Type B pancreatic cell (in vitro differentiated cells): ENCODE data around the gene PITHD1. TPM values are rescaled to one million over a fixed set of nuclear protein-coding genes. Genes with fewer than 3 reads are reported as not detected.
"Not testable (repeated sequence)": the region's sequence is repeated elsewhere in the genome, so short reads cannot be mapped to it uniquely, and the experiment has no call there.

ENCODE experiments used
- DNase-seq: peaks from one replicate; pipeline ENCODE4 v3.0.0; 2021; ENCODE audit warnings: mixed read lengths; ENCODE audit not compliant: unreplicated experiment; ENCODE audit errors: extremely low spot score
- H3K27ac Mint-ChIP-seq: 2 replicates; pipeline ENCODE4 v1.8.0; 2021; ENCODE audit warnings: mild to moderate bottlenecking, mixed read lengths
- H3K27me3 Mint-ChIP-seq: 2 replicates; pipeline ENCODE4 v1.8.0; 2021; ENCODE audit warnings: mixed read lengths
- H3K36me3 Mint-ChIP-seq: 2 replicates; pipeline ENCODE4 v1.8.0; 2021; ENCODE audit warnings: mixed read lengths
- H3K4me1 Mint-ChIP-seq: one replicate; pipeline ENCODE4 v1.8.0; 2021; ENCODE audit warnings: mixed read lengths; ENCODE audit not compliant: unreplicated experiment
- H3K4me3 Mint-ChIP-seq: 2 replicates; pipeline ENCODE4 v1.8.0; 2021; ENCODE audit warnings: mild to moderate bottlenecking, mixed read lengths
- H3K9me3 Mint-ChIP-seq: 2 replicates; pipeline ENCODE4 v1.8.0; 2021; ENCODE audit warnings: mixed read lengths
- CTCF ChIP-seq: fragments of 200-600 bp; sonication (generic); conservative IDR thresholded peaks from 2 replicates; pipeline ENCODE4 v1.5.0; 2021; ENCODE audit warnings: antibody characterized with exemption, mild to moderate bottlenecking
- total RNA-seq: library from RNA; stranded (reverse); gene quantifications from 2 replicates; pipeline ENCODE4 v1.2.1, GENCODE V29; 2021; ENCODE audit warnings: low replicate concordance

Gene PITHD1
- total RNA-seq, 1 donor from 2014 or later: 71.1 TPM

GRCh38 chr1:23779826-23780371 lies 1.7 kb downstream of the PITHD1 start:
- Mint-ChIP-seq H3K4me1 (peaks cover 20% of the 10 kb centered on the region), H3K9me3 (no peaks in the 10 kb centered on the region), H3K4me3 (peak overlapping the region; percentile 99), H3K27ac (peak overlapping the region; percentile 92), H3K27me3 (no peaks in the 10 kb centered on the region), H3K36me3 (peaks cover 14% of the 10 kb centered on the region)
- no peak for DNase-seq
- TF ChIP-seq CTCF: no peak

- DNase-seq, H3K4me3 Mint-ChIP-seq, H3K27ac Mint-ChIP-seq, H3K9me3 Mint-ChIP-seq, H3K27me3 Mint-ChIP-seq: not testable (repeated sequence)
- peaks cover 14% of the 10 kb centered on the region for H3K4me1 Mint-ChIP-seq
- H3K36me3 Mint-ChIP-seq: peaks cover 33% of the 10 kb centered on the region
These were observed 4.9 kb downstream of the PITHD1 start for GRCh38 chr1:23783141-23783540.

GRCh38 chr1:23784846-23785245 lies 6.6 kb downstream of the PITHD1 start:
- Mint-ChIP-seq H3K9me3 (no peaks in the 10 kb centered on the region), H3K27me3 (no peaks in the 10 kb centered on the region), H3K4me1 (peaks cover 5% of the 10 kb centered on the region), H3K4me3 (no peak overlapping the region), H3K27ac (no peak overlapping the region), H3K36me3 (peaks cover 33% of the 10 kb centered on the region)
- TF ChIP-seq CTCF: no peak
- DNase-seq: no peak

- TF ChIP-seq CTCF: no peak
- Mint-ChIP-seq H3K4me3 (no peak overlapping the region), H3K27me3 (no peaks in the 10 kb centered on the region), H3K36me3 (peaks cover 24% of the 10 kb centered on the region), H3K4me1 (peaks cover 6% of the 10 kb centered on the region), H3K27ac (no peak overlapping the region), H3K9me3 (no peaks in the 10 kb centered on the region)
- no peak for DNase-seq
These were observed 9.5 kb downstream of the PITHD1 start for GRCh38 chr1:23787701-23788100.

- no peak for TF ChIP-seq CTCF
- no peak for DNase-seq
- no peaks in the 10 kb centered on the region for H3K9me3 Mint-ChIP-seq
- no peak overlapping the region for H3K27ac Mint-ChIP-seq
- H3K36me3 Mint-ChIP-seq: peaks cover 24% of the 10 kb centered on the region
- H3K27me3 Mint-ChIP-seq: no peaks in the 10 kb centered on the region
- H3K4me3 Mint-ChIP-seq: peak overlapping the region; percentile 35
- H3K4me1 Mint-ChIP-seq: peaks cover 6% of the 10 kb centered on the region
These were observed 10.5 kb downstream of the PITHD1 start for GRCh38 chr1:23788695-23789094.

GRCh38 chr1:23790696-23791515 lies 12.7 kb downstream of the PITHD1 start, which contains the start of gene LYPLA2:
Gene LYPLA2 (plus strand): TSS chr1:23791145. CDS start chr1:23792683, 1,538 bp downstream.
- Mint-ChIP-seq H3K9me3 (no peaks in the 10 kb centered on the region), H3K36me3 (peaks cover 16% of the 10 kb centered on the region)
- no peak for TF ChIP-seq CTCF

More at GRCh38 chr1:23790696-23791515, 12.7 kb downstream of the PITHD1 start, which contains the start of gene LYPLA2:
- no peaks in the 10 kb centered on the region for H3K27me3 Mint-ChIP-seq
- peak; percentile 93 for DNase-seq
- peak within 1 kb of the TSS; percentile 99 for H3K4me3 Mint-ChIP-seq
- peak within 1 kb of the TSS; percentile 94 for H3K27ac Mint-ChIP-seq
- H3K4me1 Mint-ChIP-seq: peaks cover 6% of the 10 kb centered on the region
